CD14-positive monocyte (primary cell): ENCODE measurements around the gene CCNT2. TPM values are rescaled to one million over a fixed set of nuclear protein-coding genes. Genes with fewer than 3 reads are reported as not detected.

Experiments
- DNase-seq, 3 donors: peaks; one replicate each; pipeline ENCODE4 v3.0.0-alpha.2; 2011 to 2022
- H2AFZ ChIP-seq: 2 replicates; pipeline ENCODE4 v1.6.0; 2012; ENCODE audit warnings: mild to moderate bottlenecking, low read depth, low read length, inconsistent platforms; ENCODE audit not compliant: insufficient read depth, poor library complexity, severe bottlenecking
- H3K27ac ChIP-seq, 2 donors: 1 replicate in 1 of 2; 2 replicates in 1 of 2; pipeline ENCODE4 v1.5.1; 2012 to 2013; ENCODE audit warnings: low read length in 2 of 2, control low read depth in 1 of 2, inconsistent platforms in 1 of 2, low read depth in 1 of 2, mild to moderate bottlenecking in 1 of 2
- H3K27me3 ChIP-seq, 2 donors: one replicate each; pipeline versions ENCODE4 v1.6.0 to v1.6.1; 2011 to 2013; ENCODE audit warnings: low read length in 2 of 2; ENCODE audit not compliant: control insufficient read depth in 2 of 2, insufficient read depth in 2 of 2
- H3K36me3 ChIP-seq, 2 donors: replicated peaks in 1 of 2; 1 replicate in 1 of 2; 2 replicates in 1 of 2; pipeline versions ENCODE4 v1.5.1 to v1.6.1; 2012 to 2013; ENCODE audit warnings: low read length in 2 of 2, control low read depth in 1 of 2, inconsistent platforms in 1 of 2, mild to moderate bottlenecking in 1 of 2; ENCODE audit not compliant: insufficient read depth in 2 of 2, control insufficient read depth in 1 of 2
- H3K4me1 ChIP-seq, 2 donors: 1 replicate in 1 of 2; 2 replicates in 1 of 2; pipeline versions ENCODE4 v1.5.1 to v1.6.1; 2012 to 2013; ENCODE audit warnings: low read length in 2 of 2, control low read depth in 1 of 2, inconsistent platforms in 1 of 2, mild to moderate bottlenecking in 1 of 2, moderate library complexity in 1 of 2; ENCODE audit not compliant: insufficient read depth in 2 of 2, control insufficient read depth in 1 of 2
- H3K4me2 ChIP-seq: replicated peaks from 2 replicates; pipeline ENCODE3; 2012; ENCODE audit warnings: low read length, moderate library complexity, mild to moderate bottlenecking; ENCODE audit not compliant: poor library complexity, severe bottlenecking; ENCODE audit errors: extremely low read depth
- H3K4me3 ChIP-seq, 3 experiments: fragments of 200-600 bp in 1 of 3; sonication (generic) in 1 of 3; replicated peaks in 1 of 3; 1 replicate in 2 of 3; 2 replicates in 1 of 3; pipeline ENCODE4 v1.5.1; 2011 to 2013; ENCODE audit warnings: low read length in 3 of 3, mild to moderate bottlenecking in 3 of 3, control low read depth in 2 of 3, low read depth in 2 of 3, inconsistent platforms in 1 of 3, moderate library complexity in 1 of 3
- H3K79me2 ChIP-seq: 2 replicates; pipeline ENCODE4 v1.6.0; 2012; ENCODE audit warnings: mild to moderate bottlenecking, control low read depth, inconsistent platforms, low read length, moderate library complexity; ENCODE audit not compliant: insufficient read depth
- H3K9ac ChIP-seq: 2 replicates; pipeline ENCODE4 v1.6.0; 2017; ENCODE audit warnings: low read length, mild to moderate bottlenecking; ENCODE audit not compliant: insufficient read depth, poor library complexity, severe bottlenecking
- H3K9me3 ChIP-seq, 2 donors: replicated peaks in 1 of 2; 1 replicate in 1 of 2; 2 replicates in 1 of 2; pipeline versions ENCODE4 v1.5.1 to v1.6.1; 2012 to 2013; ENCODE audit warnings: low read length in 2 of 2, control low read depth in 1 of 2; ENCODE audit not compliant: control insufficient read depth in 1 of 2, insufficient read depth in 1 of 2
- H4K20me1 ChIP-seq: 2 replicates; pipeline ENCODE4 v1.6.0; 2012; ENCODE audit warnings: mild to moderate bottlenecking, low read length, control low read depth, moderate library complexity; ENCODE audit not compliant: insufficient read depth
- H3K27ac Mint-ChIP-seq, 7 donors: one replicate each; pipeline ENCODE4 v1.8.0; 2020; ENCODE audit warnings: mild to moderate bottlenecking in 7 of 7, mixed read lengths in 7 of 7, moderate library complexity in 6 of 7, inconsistent platforms in 2 of 7
- H3K27me3 Mint-ChIP-seq, 3 donors: one replicate each; pipeline ENCODE4 v1.8.0; 2021 to 2022; ENCODE audit warnings: low read depth in 3 of 3, mild to moderate bottlenecking in 3 of 3, mixed read lengths in 3 of 3, moderate library complexity in 3 of 3, inconsistent platforms in 1 of 3
- H3K36me3 Mint-ChIP-seq, 2 donors: one replicate each; pipeline ENCODE4 v1.8.0; 2020; ENCODE audit warnings: mixed read lengths in 2 of 2, inconsistent platforms in 1 of 2, mild to moderate bottlenecking in 1 of 2
- H3K4me1 Mint-ChIP-seq: one replicate; pipeline ENCODE4 v1.8.0; 2020; ENCODE audit warnings: mild to moderate bottlenecking, mixed read lengths
- H3K4me3 Mint-ChIP-seq, 2 donors: one replicate each; pipeline ENCODE4 v1.8.0; 2020; ENCODE audit warnings: mild to moderate bottlenecking in 2 of 2, mixed read lengths in 2 of 2, moderate library complexity in 1 of 2
- H3K9me3 Mint-ChIP-seq, 7 donors: one replicate each; pipeline ENCODE4 v1.8.0; 2020 to 2022; ENCODE audit warnings: mixed read lengths in 7 of 7, mild to moderate bottlenecking in 6 of 7, moderate library complexity in 6 of 7, inconsistent platforms in 2 of 7
- CTCF ChIP-seq: fragments of 200-600 bp; IDR thresholded peaks from one replicate; pipeline ENCODE4 v1.8.0; 2022; ENCODE audit warnings: antibody characterized with exemption, mild to moderate bottlenecking
- WGBS: methylation state at CpG from one replicate; pipeline ENCODE4 v1.1.5; 2013; ENCODE audit warnings: missing lambda C conversion rate; ENCODE audit not compliant: insufficient coverage; 5-methylcytosine and 5-hydroxymethylcytosine counted together
- intact Hi-C, 2 donors: fragments of 100-400 bp; cut with micrococcal nuclease; formaldehyde crosslinking; loops; one replicate each; pipeline versions ENCODE4 v1.15.0 to v1.15.1; 2023
- polyA plus RNA-seq, 3 donors: library from polyadenylated mRNA; depleted of rRNA in 1 of 3; unstranded in 2 of 3; stranded (reverse) in 1 of 3; fragments of 300-500 nt in 2 of 3; fragments of >200 nt in 1 of 3; fragmentation: Illumina TruSeq in 2 of 3; gene quantifications; 1 replicate in 2 of 3; 2 replicates in 1 of 3; pipeline ENCODE4 v1.2.3, GENCODE V29; 2012 to 2021

CCNT2 gene
- polyA plus RNA-seq, 3 donors: 8.3 to 20.5 (median 12.2) TPM

- DNase-seq: no peak
- Mint-ChIP-seq H3K27ac (no peak overlapping the region), H3K4me3 (no peak overlapping the region), H3K36me3 (peaks cover 46 to 69% of the 10 kb centered on the region in 2 donors), H3K4me1 (peaks cover 21% of the 10 kb centered on the region), H3K27me3 (no peaks in the 10 kb centered on the region), H3K9me3 (no peaks in the 10 kb centered on the region)
- no peaks in the 10 kb centered on the region for H3K9me3 ChIP-seq
- peaks cover 8 to 19% of the 10 kb centered on the region in 2 donors for H3K4me1 ChIP-seq
- no peak overlapping the region for H2AFZ ChIP-seq
- H4K20me1 ChIP-seq: peaks cover 72% of the 10 kb centered on the region
- intact Hi-C loops: no loop called here
- no peak overlapping the region for H3K4me3 ChIP-seq
- H3K27me3 ChIP-seq: no peaks in the 10 kb centered on the region
- peaks cover 56 to 79% of the 10 kb centered on the region in 2 donors for H3K36me3 ChIP-seq
- no peak overlapping the region for H3K4me2 ChIP-seq
- 92% methylated on average over 2 of the region's 6 CpGs for WGBS
- TF ChIP-seq CTCF: no peak
- no peak overlapping the region for H3K27ac ChIP-seq
- H3K9ac ChIP-seq: no peak overlapping the region
- H3K79me2 ChIP-seq: peaks cover 68% of the 10 kb centered on the region
Observed at GRCh38 chr2:134946073-134946472, 27.5 kb downstream of the CCNT2 start.

- peak overlapping the region; percentile 24 to 75 (median 62) for H3K27ac Mint-ChIP-seq
- peak overlapping the region in 1 of 2 donors; percentile 24 for H3K27ac ChIP-seq
- H3K4me3 ChIP-seq: no peak overlapping the region
- no peak for TF ChIP-seq CTCF
- DNase-seq: no peak
- H2AFZ ChIP-seq: no peak overlapping the region
- H4K20me1 ChIP-seq: peaks cover 69% of the 10 kb centered on the region
- H3K4me2 ChIP-seq: no peak overlapping the region
- no peaks in the 10 kb centered on the region for H3K9me3 ChIP-seq
- no peak overlapping the region for H3K4me3 Mint-ChIP-seq
- H3K36me3 ChIP-seq: peaks cover 77 to 95% of the 10 kb centered on the region in 2 donors
- H3K9me3 Mint-ChIP-seq: no peaks in the 10 kb centered on the region
- no peaks in the 10 kb centered on the region for H3K27me3 ChIP-seq
- peaks cover 3% of the 10 kb centered on the region for H3K4me1 Mint-ChIP-seq
- peaks cover 68 to 74% of the 10 kb centered on the region in 2 donors for H3K36me3 Mint-ChIP-seq
- H3K9ac ChIP-seq: no peak overlapping the region
- no peaks in the 10 kb centered on the region for H3K27me3 Mint-ChIP-seq
- 100% methylated on average over 1 of the region's 7 CpGs for WGBS
- peaks cover 45% of the 10 kb centered on the region for H3K79me2 ChIP-seq
- intact Hi-C loops: no loop called here
- H3K4me1 ChIP-seq: no peaks in the 10 kb centered on the region
Observed at GRCh38 chr2:134949981-134950708, 31.5 kb downstream of the CCNT2 start.
